ENCODE data around the gene CRYL1. TPM values are rescaled to one million over a fixed set of nuclear protein-coding genes. Genes with fewer than 3 reads are reported as not detected.

Gene CRYL1
- total RNA-seq, 2 donors from 2014 or later, result 14.5 to 32.2 TPM

GRCh38 chr13:20461860-20462532 lies 63.7 kb downstream of the CRYL1 start:
- Histone ChIP-seq H3K4me3 (no peak overlapping the region), H3K27ac (no peak overlapping the region), H3K36me3 (replicated peaks in 1 of 2; ENCODE audit: insufficient read depth in 1 of 2, low read depth in 2 of 2) (no peaks in the 10 kb centered on the region), H3K9me3 (no peaks in the 10 kb centered on the region), H3K27me3 (no peaks in the 10 kb centered on the region), H3K4me1 (peaks cover 8% of the 10 kb centered on the region)
- 64 to 73% methylated on average over 8 of the region's 8 CpGs for WGBS, 2 donors
- DNase-seq, result no peak
- TF ChIP-seq POLR2A (IDR thresholded peaks at IDR 0.05) (no peak), CTCF (IDR thresholded peaks at IDR 0.05) (no peak)
- intact Hi-C loops (cut with DNase I), result no loop called here
- peak; percentile 18 for ATAC-seq

- intact Hi-C loops (cut with DNase I), result no loop called here
- H3K27ac ChIP-seq, result no peak overlapping the region
- no peak overlapping the region for H3K4me3 ChIP-seq
- ATAC-seq (no peak), DNase-seq (no peak)
- no peaks in the 10 kb centered on the region for H3K9me3 ChIP-seq
- TF ChIP-seq CTCF (IDR thresholded peaks at IDR 0.05) (no peak), POLR2A (IDR thresholded peaks at IDR 0.05) (no peak)
- no peaks in the 10 kb centered on the region for H3K27me3 ChIP-seq
- 62 to 73% methylated on average over 2 of the region's 2 CpGs for WGBS, 2 donors
- no peaks in the 10 kb centered on the region for H3K36me3 ChIP-seq (replicated peaks in 1 of 2; ENCODE audit: insufficient read depth in 1 of 2, low read depth in 2 of 2)
- peaks cover 8% of the 10 kb centered on the region for H3K4me1 ChIP-seq
Measured at GRCh38 chr13:20461481-20461859, 64.2 kb downstream of the CRYL1 start.

- 82 to 93% methylated on average over 11 of the region's 11 CpGs for WGBS, 2 donors
- Histone ChIP-seq H3K27me3 (no peaks in the 10 kb centered on the region), H3K27ac (no peak overlapping the region), H3K4me3 (no peak overlapping the region), H3K9me3 (no peaks in the 10 kb centered on the region), H3K4me1 (peaks cover 8% of the 10 kb centered on the region), H3K36me3 (replicated peaks in 1 of 2; ENCODE audit: insufficient read depth in 1 of 2, low read depth in 2 of 2) (no peaks in the 10 kb centered on the region)
- intact Hi-C loops (cut with DNase I), result no loop called here
- ATAC-seq (no peak), DNase-seq (no peak)
- TF ChIP-seq CTCF (IDR thresholded peaks at IDR 0.05) (no peak), POLR2A (IDR thresholded peaks at IDR 0.05) (no peak)
Measured at GRCh38 chr13:20460761-20461160, 64.9 kb downstream of the CRYL1 start.

- Histone ChIP-seq H3K4me3 (no peak overlapping the region), H3K27me3 (no peaks in the 10 kb centered on the region), H3K4me1 (peaks cover 6% of the 10 kb centered on the region), H3K36me3 (replicated peaks in 1 of 2; ENCODE audit: insufficient read depth in 1 of 2, low read depth in 2 of 2) (no peaks in the 10 kb centered on the region), H3K27ac (no peak overlapping the region), H3K9me3 (no peaks in the 10 kb centered on the region)
- intact Hi-C loops (cut with DNase I), result no loop called here
- no peak for ATAC-seq
- no peak for DNase-seq
- WGBS, 2 donors, result 51 to 62% methylated on average over 6 of the region's 6 CpGs
- no peak for TF ChIP-seq POLR2A (IDR thresholded peaks at IDR 0.05)
- TF ChIP-seq CTCF (IDR thresholded peaks at IDR 0.05), result no peak
Measured at GRCh38 chr13:20457670-20458069, 68.0 kb downstream of the CRYL1 start.

GRCh38 chr13:20456737-20457136 lies 68.9 kb downstream of the CRYL1 start:
- ATAC-seq (no peak), DNase-seq (no peak)
- intact Hi-C loops (cut with DNase I), result no loop called here
- no peaks in the 10 kb centered on the region for H3K4me1 ChIP-seq
- H3K27me3 ChIP-seq, result no peaks in the 10 kb centered on the region
- no peak overlapping the region for H3K4me3 ChIP-seq
- H3K27ac ChIP-seq, result no peak overlapping the region
- WGBS, 2 donors, result 44 to 89% methylated on average over 2 of the region's 2 CpGs
- no peaks in the 10 kb centered on the region for H3K36me3 ChIP-seq (replicated peaks in 1 of 2; ENCODE audit: insufficient read depth in 1 of 2, low read depth in 2 of 2)
- TF ChIP-seq POLR2A (IDR thresholded peaks at IDR 0.05), result no peak
- TF ChIP-seq CTCF (IDR thresholded peaks at IDR 0.05), result no peak
- no peaks in the 10 kb centered on the region for H3K9me3 ChIP-seq
